WTC11 (cell line): ENCODE measurements around the gene STAMBP. TPM values are rescaled to one million over a fixed set of nuclear protein-coding genes. Genes with fewer than 3 reads are reported as not detected.

Experiments
- ATAC-seq: fragments of 200-7000 bp; cut with Tn5 transposase; 2 replicates; pipeline ENCODE4 v1.10.0; 2021; ENCODE audit warnings: mild to moderate bottlenecking, moderate library complexity
- CTCF ChIA-PET: fragments of 300-600 bp; sonication (Branson Sonifier 250); formaldehyde crosslinking; loops from one replicate; lab custom pipeline; 2021; ENCODE audit warnings: antibody characterized with exemption; lab: Charles Lee
- POLR2A ChIA-PET: fragments of 350-600 bp; sonication (Branson Sonifier 250); formaldehyde crosslinking; loops from one replicate; lab custom pipeline; 2021; ENCODE audit warnings: antibody characterized with exemption; lab: Charles Lee
- DNase-seq: peaks from one replicate; pipeline ENCODE4 v3.0.0; 2021; ENCODE audit warnings: low spot score
- H3K27ac Mint-ChIP-seq: 2 replicates; pipeline ENCODE4 v1.8.0; 2021; ENCODE audit warnings: mixed read lengths
- H3K27me3 Mint-ChIP-seq: 2 replicates; pipeline ENCODE4 v1.8.0; 2021; ENCODE audit warnings: low read depth, mild to moderate bottlenecking, moderate library complexity, mixed read lengths
- H3K36me3 Mint-ChIP-seq: 2 replicates; pipeline ENCODE4 v1.8.0; 2021; ENCODE audit warnings: mixed read lengths
- H3K4me1 Mint-ChIP-seq: 2 replicates; pipeline ENCODE4 v1.8.0; 2022; ENCODE audit warnings: mixed read lengths
- H3K4me3 Mint-ChIP-seq: 2 replicates; pipeline ENCODE4 v1.8.0; 2021; ENCODE audit warnings: mild to moderate bottlenecking, moderate library complexity, mixed read lengths
- H3K9me3 Mint-ChIP-seq: 2 replicates; pipeline ENCODE4 v1.8.0; 2021; ENCODE audit warnings: mixed read lengths
- ELF4 ChIP-seq: sonication (generic); formaldehyde crosslinking; IDR thresholded peaks from 2 replicates; pipeline ENCODE4 v1.8.1; 2022; ENCODE audit warnings: low read depth, mild to moderate bottlenecking, moderate library complexity, missing genetic modification reagents
- FOXK1 ChIP-seq: sonication (generic); formaldehyde crosslinking; IDR thresholded peaks from 2 replicates; pipeline ENCODE4 v1.8.0; 2022; ENCODE audit warnings: mild to moderate bottlenecking, moderate library complexity, missing genetic modification reagents
- FOXP1 ChIP-seq: sonication (generic); formaldehyde crosslinking; IDR thresholded peaks from 2 replicates; pipeline ENCODE4 v1.8.0; 2022; ENCODE audit warnings: missing genetic modification reagents, mild to moderate bottlenecking, moderate library complexity, borderline replicate concordance
- MXD4 ChIP-seq: fragments of 250-450 bp; sonication (Bioruptor Pico); IDR thresholded peaks from 2 replicates; pipeline ENCODE4 v1.8.0; 2021; ENCODE audit warnings: mild to moderate bottlenecking, moderate library complexity, borderline replicate concordance
- NFYB ChIP-seq: sonication (generic); formaldehyde crosslinking; conservative IDR thresholded peaks from 2 replicates; pipeline ENCODE4 v1.8.0; 2022; ENCODE audit warnings: low read depth, missing genetic modification reagents
- ZBTB21 ChIP-seq: sonication (generic); formaldehyde crosslinking; IDR thresholded peaks from 2 replicates; pipeline ENCODE4 v1.8.1; 2023; ENCODE audit warnings: mild to moderate bottlenecking, missing genetic modification reagents, borderline replicate concordance
- ZNF121 ChIP-seq: sonication (generic); formaldehyde crosslinking; IDR thresholded peaks from 2 replicates; pipeline ENCODE4 v1.8.0; 2023; ENCODE audit warnings: missing genetic modification reagents
- ZNF138 ChIP-seq: sonication (generic); formaldehyde crosslinking; conservative IDR thresholded peaks from 2 replicates; pipeline ENCODE4 v1.8.1; 2022; ENCODE audit warnings: mild to moderate bottlenecking, moderate library complexity, missing genetic modification reagents
- ZNF317 ChIP-seq: sonication (generic); formaldehyde crosslinking; IDR thresholded peaks from 2 replicates; pipeline ENCODE4 v1.8.1; 2023; ENCODE audit warnings: low read depth, mild to moderate bottlenecking, moderate library complexity, missing genetic modification reagents, borderline replicate concordance
- ZNF423 ChIP-seq: fragments of 250-450 bp; sonication (Bioruptor Pico); IDR thresholded peaks from 2 replicates; pipeline ENCODE4 v2.1.2; 2022; ENCODE audit warnings: mild to moderate bottlenecking, moderate library complexity
- ZNF671 ChIP-seq: fragments of 250-450 bp; sonication (Bioruptor Pico); IDR thresholded peaks from 2 replicates; pipeline ENCODE4 v1.8.0; 2021; ENCODE audit warnings: mild to moderate bottlenecking
- total RNA-seq: library from RNA; stranded (reverse); gene quantifications from 3 replicates; pipeline ENCODE4 v1.2.3, GENCODE V29; 2021
- TF ChIP-seq, protein P1 (sequence below): sonication (generic); formaldehyde crosslinking; IDR thresholded peaks from 2 replicates; pipeline ENCODE4 v1.8.1; 2023; ENCODE audit warnings: mild to moderate bottlenecking, missing genetic modification reagents, moderate library complexity
- TF ChIP-seq, protein P2 (sequence below): sonication (generic); formaldehyde crosslinking; IDR thresholded peaks from 2 replicates; pipeline ENCODE4 v1.8.0; 2022; ENCODE audit warnings: mild to moderate bottlenecking, missing genetic modification reagents
- TF ChIP-seq, protein P3 (sequence below): sonication (generic); formaldehyde crosslinking; IDR thresholded peaks from 2 replicates; pipeline ENCODE4 v1.8.1; 2022; ENCODE audit warnings: missing genetic modification reagents, borderline replicate concordance
- TF ChIP-seq, protein P4 (sequence below): fragments of 250-450 bp; sonication (Bioruptor Pico); IDR thresholded peaks from 2 replicates; pipeline ENCODE4 v1.8.0; 2021; ENCODE audit warnings: mild to moderate bottlenecking
- TF ChIP-seq, protein P5 (sequence below): sonication (generic); formaldehyde crosslinking; conservative IDR thresholded peaks from 2 replicates; pipeline ENCODE4 v1.8.1; 2022; ENCODE audit warnings: mild to moderate bottlenecking, missing genetic modification reagents
- TF ChIP-seq, protein P6 (sequence below): sonication (generic); formaldehyde crosslinking; IDR thresholded peaks from 2 replicates; pipeline ENCODE4 v1.8.1; 2022; ENCODE audit warnings: low read depth, mild to moderate bottlenecking, moderate library complexity, missing genetic modification reagents, borderline replicate concordance
- TF ChIP-seq, protein P7 (sequence below): fragments of 250-450 bp; sonication (Bioruptor Pico); IDR thresholded peaks from 2 replicates; pipeline ENCODE4 v1.9.0; 2021; ENCODE audit warnings: mild to moderate bottlenecking, borderline replicate concordance
- TF ChIP-seq, protein P8 (sequence below): fragments of 250-450 bp; sonication (Bioruptor Pico); IDR thresholded peaks from 2 replicates; pipeline ENCODE4 v1.9.0; 2021; ENCODE audit warnings: moderate library complexity, mild to moderate bottlenecking, inconsistent platforms, borderline replicate concordance

The STAMBP gene
- total RNA-seq, 1 experiment from 2014 or later = 40.9 TPM

DNA sequence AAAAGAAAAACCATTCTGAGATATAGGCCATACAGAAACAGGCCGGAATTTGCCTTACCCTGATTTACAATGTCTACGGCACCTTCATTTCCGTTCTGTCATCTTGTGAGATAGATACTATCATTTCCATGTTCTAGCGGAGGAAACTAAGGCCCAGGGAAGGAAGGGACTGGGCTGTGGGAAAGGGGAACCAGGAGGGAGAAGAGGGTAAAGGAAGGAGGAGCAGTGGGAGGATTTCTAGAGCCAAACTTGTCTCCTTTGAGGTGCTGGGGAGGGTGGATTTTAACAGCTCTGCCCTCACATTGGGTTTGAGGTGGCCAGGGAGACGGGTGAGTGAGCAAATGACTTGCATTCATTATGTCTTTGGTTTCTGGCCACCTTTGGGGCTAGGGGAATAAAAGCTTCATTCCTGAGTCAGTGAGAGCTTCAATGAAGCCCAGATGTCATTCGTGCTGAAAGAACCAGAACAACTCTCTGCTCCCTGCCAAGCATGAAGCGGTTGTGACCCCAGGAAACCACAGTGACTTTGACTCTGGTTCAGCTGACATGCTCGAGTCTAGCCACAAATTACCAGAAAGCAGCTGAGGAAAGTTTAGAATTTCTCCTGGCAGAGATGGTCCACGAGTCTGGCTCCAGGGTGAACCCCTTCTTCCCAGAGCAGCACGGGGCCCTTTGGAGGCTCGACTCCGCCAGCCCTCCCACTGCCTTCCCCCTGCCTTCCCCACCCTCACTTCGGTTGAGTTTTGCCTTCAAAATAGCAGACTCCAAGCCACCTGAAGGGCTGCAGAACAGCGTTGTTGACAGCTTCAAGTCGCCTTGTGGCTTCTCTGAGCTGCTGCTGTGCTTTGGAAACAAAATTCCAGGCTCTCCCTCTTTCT lies 67.8 kb downstream of the STAMBP start (continued):
- TF ChIP-seq, protein P1, sequence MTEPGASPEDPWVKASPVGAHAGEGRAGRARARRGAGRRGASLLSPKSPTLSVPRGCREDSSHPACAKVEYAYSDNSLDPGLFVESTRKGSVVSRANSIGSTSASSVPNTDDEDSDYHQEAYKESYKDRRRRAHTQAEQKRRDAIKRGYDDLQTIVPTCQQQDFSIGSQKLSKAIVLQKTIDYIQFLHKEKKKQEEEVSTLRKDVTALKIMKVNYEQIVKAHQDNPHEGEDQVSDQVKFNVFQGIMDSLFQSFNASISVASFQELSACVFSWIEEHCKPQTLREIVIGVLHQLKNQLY (CRISPR knock-in tag) = no peak
- no peak for TF ChIP-seq FOXP1 (CRISPR knock-in tag)
- TF ChIP-seq ZNF671 (CRISPR knock-in tag) = no peak
- TF ChIP-seq, protein P2, sequence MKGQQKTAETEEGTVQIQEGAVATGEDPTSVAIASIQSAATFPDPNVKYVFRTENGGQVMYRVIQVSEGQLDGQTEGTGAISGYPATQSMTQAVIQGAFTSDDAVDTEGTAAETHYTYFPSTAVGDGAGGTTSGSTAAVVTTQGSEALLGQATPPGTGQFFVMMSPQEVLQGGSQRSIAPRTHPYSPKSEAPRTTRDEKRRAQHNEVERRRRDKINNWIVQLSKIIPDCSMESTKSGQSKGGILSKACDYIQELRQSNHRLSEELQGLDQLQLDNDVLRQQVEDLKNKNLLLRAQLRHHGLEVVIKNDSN = no peak
- TF ChIP-seq MXD4 (CRISPR knock-in tag) = no peak
- no peak for TF ChIP-seq NFYB (CRISPR knock-in tag)
- TF ChIP-seq FOXK1 = no peak
- TF ChIP-seq, protein P3, sequence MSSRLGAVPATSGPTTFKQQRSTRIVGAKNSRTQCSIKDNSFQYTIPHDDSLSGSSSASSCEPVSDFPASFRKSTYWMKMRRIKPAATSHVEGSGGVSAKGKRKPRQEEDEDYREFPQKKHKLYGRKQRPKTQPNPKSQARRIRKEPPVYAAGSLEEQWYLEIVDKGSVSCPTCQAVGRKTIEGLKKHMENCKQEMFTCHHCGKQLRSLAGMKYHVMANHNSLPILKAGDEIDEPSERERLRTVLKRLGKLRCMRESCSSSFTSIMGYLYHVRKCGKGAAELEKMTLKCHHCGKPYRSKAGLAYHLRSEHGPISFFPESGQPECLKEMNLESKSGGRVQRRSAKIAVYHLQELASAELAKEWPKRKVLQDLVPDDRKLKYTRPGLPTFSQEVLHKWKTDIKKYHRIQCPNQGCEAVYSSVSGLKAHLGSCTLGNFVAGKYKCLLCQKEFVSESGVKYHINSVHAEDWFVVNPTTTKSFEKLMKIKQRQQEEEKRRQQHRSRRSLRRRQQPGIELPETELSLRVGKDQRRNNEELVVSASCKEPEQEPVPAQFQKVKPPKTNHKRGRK = no peak
- TF ChIP-seq, all 79 proteins: peak for 0

DNA sequence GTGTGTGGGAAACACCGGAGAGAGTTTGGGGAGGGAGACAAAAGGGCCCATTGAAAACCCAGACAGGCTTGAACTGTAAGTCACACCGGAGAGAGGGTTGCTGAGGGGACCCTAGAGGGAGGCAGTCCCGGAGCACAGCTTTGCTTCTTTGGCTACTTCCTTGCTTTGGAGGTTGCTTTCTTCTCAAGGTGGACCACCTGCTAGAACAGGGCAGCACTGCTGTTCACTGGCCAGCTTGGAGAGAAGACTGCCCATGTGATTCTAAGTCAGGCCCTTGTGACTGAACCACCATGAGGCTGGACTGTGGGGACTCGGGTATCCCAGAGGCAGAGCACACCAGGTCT lies 68.5 kb downstream of the STAMBP start:
- TF ChIP-seq ZNF138 (CRISPR knock-in tag) (no peak), ELF4 (CRISPR knock-in tag) (no peak), ZNF423 (CRISPR knock-in tag) (no peak), ZNF317 (CRISPR knock-in tag) (no peak), ZNF121 (CRISPR knock-in tag) (no peak), NFYB (CRISPR knock-in tag) (no peak), ZBTB21 (CRISPR knock-in tag) (no peak), ZNF671 (CRISPR knock-in tag) (no peak)
- TF ChIP-seq, protein P4, sequence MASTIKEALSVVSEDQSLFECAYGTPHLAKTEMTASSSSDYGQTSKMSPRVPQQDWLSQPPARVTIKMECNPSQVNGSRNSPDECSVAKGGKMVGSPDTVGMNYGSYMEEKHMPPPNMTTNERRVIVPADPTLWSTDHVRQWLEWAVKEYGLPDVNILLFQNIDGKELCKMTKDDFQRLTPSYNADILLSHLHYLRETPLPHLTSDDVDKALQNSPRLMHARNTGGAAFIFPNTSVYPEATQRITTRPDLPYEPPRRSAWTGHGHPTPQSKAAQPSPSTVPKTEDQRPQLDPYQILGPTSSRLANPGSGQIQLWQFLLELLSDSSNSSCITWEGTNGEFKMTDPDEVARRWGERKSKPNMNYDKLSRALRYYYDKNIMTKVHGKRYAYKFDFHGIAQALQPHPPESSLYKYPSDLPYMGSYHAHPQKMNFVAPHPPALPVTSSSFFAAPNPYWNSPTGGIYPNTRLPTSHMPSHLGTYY (CRISPR knock-in tag) = no peak
- TF ChIP-seq, protein P5, sequence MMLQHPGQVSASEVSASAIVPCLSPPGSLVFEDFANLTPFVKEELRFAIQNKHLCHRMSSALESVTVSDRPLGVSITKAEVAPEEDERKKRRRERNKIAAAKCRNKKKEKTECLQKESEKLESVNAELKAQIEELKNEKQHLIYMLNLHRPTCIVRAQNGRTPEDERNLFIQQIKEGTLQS (CRISPR knock-in tag) = no peak
- TF ChIP-seq, protein P6, sequence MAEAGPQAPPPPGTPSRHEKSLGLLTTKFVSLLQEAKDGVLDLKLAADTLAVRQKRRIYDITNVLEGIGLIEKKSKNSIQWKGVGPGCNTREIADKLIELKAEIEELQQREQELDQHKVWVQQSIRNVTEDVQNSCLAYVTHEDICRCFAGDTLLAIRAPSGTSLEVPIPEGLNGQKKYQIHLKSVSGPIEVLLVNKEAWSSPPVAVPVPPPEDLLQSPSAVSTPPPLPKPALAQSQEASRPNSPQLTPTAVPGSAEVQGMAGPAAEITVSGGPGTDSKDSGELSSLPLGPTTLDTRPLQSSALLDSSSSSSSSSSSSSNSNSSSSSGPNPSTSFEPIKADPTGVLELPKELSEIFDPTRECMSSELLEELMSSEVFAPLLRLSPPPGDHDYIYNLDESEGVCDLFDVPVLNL (CRISPR knock-in tag) = no peak
- TF ChIP-seq, protein P7, sequence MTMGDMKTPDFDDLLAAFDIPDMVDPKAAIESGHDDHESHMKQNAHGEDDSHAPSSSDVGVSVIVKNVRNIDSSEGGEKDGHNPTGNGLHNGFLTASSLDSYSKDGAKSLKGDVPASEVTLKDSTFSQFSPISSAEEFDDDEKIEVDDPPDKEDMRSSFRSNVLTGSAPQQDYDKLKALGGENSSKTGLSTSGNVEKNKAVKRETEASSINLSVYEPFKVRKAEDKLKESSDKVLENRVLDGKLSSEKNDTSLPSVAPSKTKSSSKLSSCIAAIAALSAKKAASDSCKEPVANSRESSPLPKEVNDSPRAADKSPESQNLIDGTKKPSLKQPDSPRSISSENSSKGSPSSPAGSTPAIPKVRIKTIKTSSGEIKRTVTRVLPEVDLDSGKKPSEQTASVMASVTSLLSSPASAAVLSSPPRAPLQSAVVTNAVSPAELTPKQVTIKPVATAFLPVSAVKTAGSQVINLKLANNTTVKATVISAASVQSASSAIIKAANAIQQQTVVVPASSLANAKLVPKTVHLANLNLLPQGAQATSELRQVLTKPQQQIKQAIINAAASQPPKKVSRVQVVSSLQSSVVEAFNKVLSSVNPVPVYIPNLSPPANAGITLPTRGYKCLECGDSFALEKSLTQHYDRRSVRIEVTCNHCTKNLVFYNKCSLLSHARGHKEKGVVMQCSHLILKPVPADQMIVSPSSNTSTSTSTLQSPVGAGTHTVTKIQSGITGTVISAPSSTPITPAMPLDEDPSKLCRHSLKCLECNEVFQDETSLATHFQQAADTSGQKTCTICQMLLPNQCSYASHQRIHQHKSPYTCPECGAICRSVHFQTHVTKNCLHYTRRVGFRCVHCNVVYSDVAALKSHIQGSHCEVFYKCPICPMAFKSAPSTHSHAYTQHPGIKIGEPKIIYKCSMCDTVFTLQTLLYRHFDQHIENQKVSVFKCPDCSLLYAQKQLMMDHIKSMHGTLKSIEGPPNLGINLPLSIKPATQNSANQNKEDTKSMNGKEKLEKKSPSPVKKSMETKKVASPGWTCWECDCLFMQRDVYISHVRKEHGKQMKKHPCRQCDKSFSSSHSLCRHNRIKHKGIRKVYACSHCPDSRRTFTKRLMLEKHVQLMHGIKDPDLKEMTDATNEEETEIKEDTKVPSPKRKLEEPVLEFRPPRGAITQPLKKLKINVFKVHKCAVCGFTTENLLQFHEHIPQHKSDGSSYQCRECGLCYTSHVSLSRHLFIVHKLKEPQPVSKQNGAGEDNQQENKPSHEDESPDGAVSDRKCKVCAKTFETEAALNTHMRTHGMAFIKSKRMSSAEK (CRISPR knock-in tag) = no peak
- TF ChIP-seq, protein P8, sequence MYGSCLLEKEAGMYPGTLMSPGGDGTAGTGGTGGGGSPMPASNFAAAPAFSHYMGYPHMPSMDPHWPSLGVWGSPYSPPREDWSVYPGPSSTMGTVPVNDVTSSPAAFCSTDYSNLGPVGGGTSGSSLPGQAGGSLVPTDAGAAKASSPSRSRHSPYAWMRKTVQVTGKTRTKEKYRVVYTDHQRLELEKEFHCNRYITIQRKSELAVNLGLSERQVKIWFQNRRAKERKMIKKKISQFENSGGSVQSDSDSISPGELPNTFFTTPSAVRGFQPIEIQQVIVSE = no peak
- ATAC-seq (no peak), DNase-seq (no peak)
- Mint-ChIP-seq H3K27ac (no peak overlapping the region), H3K4me3 (no peak overlapping the region), H3K9me3 (no peaks in the 10 kb centered on the region), H3K36me3 (no peaks in the 10 kb centered on the region), H3K4me1 (no peaks in the 10 kb centered on the region), H3K27me3 (no peaks in the 10 kb centered on the region)
- CTCF ChIA-PET = interaction anchor here (0.6 to 1.3 kb wide), 2 partner anchors 11 to 27 kb away, joined by 4 to 5 read pairs; no protein-coding TSS in a partner anchor
- POLR2A ChIA-PET = no interaction called here
